Measurements from ENCODE around the gene USH2A.

USH2A gene

GRCh38 chr1:215970406-215970805 lies 452.8 kb downstream of the USH2A start:
- no peak for TF ChIP-seq CTCF (IDR thresholded peaks at IDR 0.05)

GRCh38 chr1:215963621-215964020 lies 459.6 kb downstream of the USH2A start:
- no peak for TF ChIP-seq CTCF (IDR thresholded peaks at IDR 0.05)

DNA sequence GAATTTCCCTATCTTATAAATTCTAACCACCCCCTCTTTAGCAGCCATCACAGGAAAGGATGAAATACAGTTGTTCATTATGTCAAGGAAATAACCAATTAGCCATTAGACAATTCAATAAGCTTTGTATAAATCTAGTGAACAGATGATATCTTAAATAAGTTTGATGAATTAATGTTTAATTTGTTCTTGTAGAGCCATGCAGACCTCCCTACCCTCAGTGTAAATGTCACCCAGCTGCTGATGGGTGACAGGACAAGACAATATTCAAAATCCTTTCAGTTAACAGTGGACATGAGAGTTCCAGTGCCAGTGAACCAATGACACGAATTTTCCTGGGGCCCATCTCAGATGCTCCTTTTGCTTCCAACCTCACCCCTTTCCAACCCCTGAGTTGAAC lies 460.2 kb downstream of the USH2A start:
- TF ChIP-seq CTCF (IDR thresholded peaks at IDR 0.05), result no peak

DNA sequence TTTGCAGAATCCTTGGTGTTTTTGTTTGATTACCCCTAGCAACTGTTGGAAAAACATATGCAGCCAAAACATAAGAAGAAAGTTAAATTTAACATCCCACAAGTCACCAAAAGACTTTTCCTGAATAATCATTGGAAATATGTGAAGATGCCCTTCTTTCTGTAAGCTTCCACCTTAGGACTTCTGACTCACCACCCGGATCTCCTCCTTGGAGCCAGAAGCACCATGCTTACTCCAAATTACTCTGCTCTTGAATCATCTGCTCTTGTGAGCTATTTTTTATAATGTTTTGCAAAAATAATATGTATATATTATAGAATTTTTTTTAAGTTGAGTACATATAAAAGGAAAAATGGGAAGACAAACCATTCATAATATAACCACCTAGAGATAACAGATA lies 464.4 kb downstream of the USH2A start:
- TF ChIP-seq CTCF (IDR thresholded peaks at IDR 0.05), result no peak

GRCh38 chr1:215957663-215958062 lies 465.6 kb downstream of the USH2A start:
- no peak for TF ChIP-seq CTCF (IDR thresholded peaks at IDR 0.05)

- no peak for TF ChIP-seq CTCF (IDR thresholded peaks at IDR 0.05)
Observed at GRCh38 chr1:215932558-215932957, 490.7 kb downstream of the USH2A start.

- TF ChIP-seq CTCF (IDR thresholded peaks at IDR 0.05), result no peak
Observed at GRCh38 chr1:215926670-215927069, 496.6 kb downstream of the USH2A start.

- TF ChIP-seq CTCF (IDR thresholded peaks at IDR 0.05), result no peak
Observed at GRCh38 chr1:215923129-215923824, 500.0 kb downstream of the USH2A start.

Measured in LNCAP (cell line).